GM18867 (cell line): ENCODE results near the gene DNASE1L2.

Source experiments
- ATAC-seq: cut with Tn5 transposase; IDR thresholded peaks from one replicate; pipeline ENCODE4 v1.9.1; 2021; ENCODE audit warnings: mild to moderate bottlenecking, moderate library complexity; ENCODE audit not compliant: unreplicated experiment

DNASE1L2 gene

GRCh38 chr16:2223221-2223941, 12.9 kb upstream of the DNASE1L2 start, which contains the start of gene E4F1:
TSS of gene E4F1 (plus strand) at chr16:2223591. CDS start at chr16:2223614, 23 bp downstream.
- peak; percentile 89 for ATAC-seq

DNA sequence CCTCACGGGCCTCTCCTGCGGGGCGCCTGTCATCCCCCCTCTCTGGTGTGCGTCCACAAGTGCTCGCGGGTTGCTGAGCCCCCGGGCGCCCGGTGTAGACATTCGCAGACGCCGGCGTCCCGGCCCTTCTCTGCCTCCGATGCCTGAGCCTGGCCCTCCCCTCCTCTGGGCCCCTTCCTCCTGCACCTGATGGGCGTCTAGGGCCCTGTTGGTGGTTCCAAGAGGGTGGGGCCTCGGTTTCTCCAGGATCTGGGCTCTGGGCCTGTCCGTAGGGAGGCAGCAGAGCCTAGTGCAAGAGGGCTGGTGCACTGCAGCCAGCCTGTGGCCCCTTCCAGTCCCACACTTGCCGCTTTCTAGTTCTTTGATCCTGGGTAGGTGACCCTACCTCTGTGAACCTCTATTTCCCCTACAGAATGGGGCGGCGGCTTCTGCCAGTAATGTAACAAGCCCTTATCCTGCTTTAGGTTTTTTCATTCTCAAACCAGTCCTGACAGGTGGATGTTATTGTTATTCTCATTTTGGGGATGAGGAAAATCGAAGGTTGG, 12.2 kb upstream of the DNASE1L2 start:
- peak; percentile 19 for ATAC-seq

DNA sequence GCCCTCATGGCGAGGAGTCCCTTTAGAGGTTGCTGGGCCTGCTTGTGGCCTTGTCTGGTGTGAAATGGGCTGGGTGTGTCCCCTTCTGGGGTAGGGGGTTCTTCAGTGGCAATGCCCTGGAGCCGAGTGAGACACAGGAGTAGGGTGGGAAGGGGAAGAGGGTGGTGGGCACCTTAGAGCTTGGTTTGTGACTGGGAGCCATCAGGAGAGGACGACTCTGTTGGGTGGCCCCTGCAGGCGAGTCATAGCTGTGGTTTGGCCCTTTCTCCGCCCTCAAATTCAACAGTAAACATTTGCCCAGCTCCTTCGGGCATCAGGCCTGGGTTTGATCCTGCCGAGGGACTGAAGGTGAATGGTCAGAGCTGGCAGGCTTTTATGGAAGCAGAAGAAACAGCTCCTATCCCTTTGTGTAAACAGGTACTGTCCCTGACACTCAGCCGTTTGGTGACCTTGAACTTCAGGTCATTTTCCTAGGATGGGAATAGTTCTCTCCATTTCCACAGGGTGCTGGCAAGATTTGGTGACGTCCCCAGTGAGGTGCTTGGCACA, 9.9 kb upstream of the DNASE1L2 start:
- ATAC-seq = no peak

GRCh38 chr16:2226918-2227317, 9.3 kb upstream of the DNASE1L2 start:
- ATAC-seq = no peak

- no peak for ATAC-seq
Measured at GRCh38 chr16:2228161-2228824, 8.0 kb upstream of the DNASE1L2 start.

DNA sequence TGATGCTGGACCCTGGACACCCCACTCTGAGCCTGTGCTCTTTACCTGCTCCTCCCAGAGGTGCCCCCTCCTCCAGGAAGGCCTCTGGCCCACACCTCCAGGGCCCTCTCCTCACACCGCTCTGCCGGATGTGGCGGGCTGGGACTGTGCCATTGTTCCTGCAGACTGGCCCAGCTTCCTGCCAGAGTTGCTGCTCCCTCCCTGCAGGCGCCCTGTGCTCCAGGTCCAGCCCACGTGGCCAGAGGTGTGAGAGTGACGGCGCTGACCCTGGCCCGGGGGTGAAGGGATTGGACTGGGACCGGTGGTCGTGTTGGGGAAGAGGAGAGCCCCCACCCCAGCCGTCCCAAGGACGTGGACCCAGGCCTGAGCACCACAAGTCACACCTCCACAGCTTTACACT, 7.2 kb upstream of the DNASE1L2 start:
- ATAC-seq = no peak

DNA sequence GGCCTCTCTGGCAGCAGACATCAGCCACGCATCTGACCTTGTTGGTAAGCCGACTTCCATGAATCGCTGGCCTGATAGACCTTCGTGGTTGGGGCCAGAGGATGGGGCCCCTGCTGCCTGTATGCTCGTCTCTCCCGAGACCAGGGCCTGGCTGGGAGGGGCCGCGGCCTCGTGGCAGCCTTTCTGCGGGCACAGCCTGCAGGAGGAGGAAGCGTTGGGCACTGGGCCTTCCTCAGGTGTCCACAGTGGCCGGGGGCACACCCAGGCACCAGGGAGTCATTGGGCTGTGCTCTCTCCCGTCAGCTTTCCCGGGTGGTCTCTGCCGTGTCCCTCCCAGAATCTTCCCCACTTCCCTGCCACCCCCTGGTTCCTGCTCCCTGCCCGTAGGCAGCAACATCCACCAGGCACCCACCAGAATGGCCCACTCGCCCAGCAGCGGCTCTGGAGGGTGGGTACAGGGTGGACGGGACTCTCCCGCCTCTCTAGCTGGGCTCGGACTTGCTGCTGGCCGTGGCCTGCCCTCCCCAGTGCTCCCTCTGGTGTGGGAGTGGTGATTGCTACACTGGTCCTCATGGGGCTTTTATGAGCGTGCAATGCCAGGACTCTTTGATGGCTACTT, 6.5 kb upstream of the DNASE1L2 start:
- ATAC-seq = no peak

- ATAC-seq = no peak
Measured at GRCh38 chr16:2230376-2230775, 5.9 kb upstream of the DNASE1L2 start.

DNA sequence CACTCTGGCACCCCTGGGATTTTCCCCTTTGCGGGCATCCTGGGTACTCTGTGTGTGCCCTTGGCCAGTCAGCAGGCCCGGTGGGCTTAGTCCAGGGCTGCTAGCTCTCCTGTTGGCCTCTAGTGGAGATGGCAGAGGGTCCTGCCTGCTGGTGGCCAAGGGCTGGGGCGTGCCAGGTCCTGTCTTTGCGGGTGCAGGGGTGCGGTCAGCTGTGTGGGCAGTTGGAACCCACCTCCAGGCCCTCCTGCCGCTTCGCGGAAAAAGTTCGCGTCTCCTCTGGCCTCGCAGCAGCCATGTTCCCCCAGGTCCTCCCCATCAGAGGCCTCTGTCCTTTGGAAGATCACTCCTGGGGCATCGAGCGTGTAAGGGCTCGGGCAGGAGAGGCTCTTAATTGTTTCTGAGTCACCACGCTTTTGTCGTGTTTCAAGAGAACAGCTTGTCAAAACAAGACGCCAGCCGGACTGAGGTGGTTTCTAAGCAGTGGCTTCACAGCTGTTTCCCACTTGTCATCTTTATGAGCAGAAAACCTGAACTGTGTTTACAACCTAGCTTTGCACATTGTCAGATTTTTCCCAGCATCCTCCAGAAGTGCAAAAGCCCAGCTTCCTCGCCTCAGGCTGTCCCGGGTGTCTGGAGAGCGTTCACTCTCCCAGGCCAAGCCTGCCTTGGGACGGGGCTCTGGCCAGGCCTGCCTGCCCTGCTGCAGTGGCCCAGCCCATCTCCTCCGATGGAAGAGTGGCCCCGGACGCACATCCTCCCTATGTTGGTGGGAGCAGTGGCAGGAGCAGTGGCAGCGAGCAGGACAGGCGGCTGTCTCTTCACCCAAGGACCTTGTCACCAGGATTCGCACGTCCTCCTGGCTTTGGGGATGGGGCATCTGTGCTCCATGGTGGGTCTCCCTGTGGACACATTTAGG, 5.0 kb upstream of the DNASE1L2 start:
- ATAC-seq = no peak

GRCh38 chr16:2232094-2232990, 3.9 kb upstream of the DNASE1L2 start:
- no peak for ATAC-seq

DNA sequence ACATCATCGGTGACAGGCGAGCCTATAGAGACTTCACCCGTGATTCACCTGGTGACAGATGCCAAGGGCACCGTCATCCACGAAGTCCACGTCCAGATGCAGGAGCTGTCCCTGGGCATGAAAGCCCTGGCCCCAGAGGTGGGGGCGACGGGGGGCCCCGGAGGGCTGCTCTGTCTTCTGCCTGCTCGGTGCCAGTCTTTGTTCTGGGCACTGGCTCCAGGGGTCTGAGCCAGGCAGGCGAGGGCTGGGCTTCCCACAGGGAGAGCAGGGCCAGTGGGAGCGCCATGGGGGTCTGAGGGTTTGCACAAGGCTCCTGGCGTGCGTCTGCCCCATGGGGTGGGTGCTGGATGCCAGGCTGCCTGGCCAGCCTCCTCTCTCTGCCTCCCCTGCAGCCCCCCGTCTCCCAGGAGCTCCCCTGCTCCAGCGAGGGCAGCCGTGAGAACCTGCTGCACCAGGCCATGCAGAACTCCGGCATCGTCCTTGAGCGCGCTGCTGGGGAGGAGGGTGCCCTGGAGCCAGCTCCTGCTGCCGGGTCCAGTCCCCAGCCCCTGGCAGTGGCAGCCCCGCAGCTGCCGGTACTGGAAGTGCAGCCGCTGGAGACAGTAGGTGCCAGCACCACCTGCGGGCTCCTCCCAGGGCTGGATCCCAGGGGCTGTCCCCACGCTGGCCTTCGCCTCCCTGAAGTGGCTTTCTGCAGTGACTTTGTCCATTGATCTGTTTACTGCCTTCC, 3.0 kb upstream of the DNASE1L2 start:
- no peak for ATAC-seq

GRCh38 chr16:2233872-2234812, 2.1 kb upstream of the DNASE1L2 start:
- ATAC-seq = no peak

DNA sequence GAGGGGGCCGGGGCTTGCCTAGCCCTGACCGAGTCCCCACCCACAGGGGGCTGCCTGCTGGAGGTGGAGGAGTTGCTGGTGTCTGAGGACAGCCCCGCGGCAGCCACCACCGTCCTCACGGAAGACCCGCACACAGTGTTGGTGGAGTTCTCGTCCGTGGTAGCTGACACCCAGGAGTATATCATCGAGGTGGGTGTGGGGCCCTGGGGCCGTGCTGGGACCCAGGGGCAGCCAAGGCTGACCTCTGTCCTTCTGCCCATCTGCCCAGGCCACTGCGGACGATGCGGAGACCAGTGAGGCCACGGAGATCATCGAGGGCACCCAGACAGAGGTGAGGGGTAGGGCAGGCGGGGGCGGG, 1.5 kb upstream of the DNASE1L2 start:
- no peak for ATAC-seq

DNA sequence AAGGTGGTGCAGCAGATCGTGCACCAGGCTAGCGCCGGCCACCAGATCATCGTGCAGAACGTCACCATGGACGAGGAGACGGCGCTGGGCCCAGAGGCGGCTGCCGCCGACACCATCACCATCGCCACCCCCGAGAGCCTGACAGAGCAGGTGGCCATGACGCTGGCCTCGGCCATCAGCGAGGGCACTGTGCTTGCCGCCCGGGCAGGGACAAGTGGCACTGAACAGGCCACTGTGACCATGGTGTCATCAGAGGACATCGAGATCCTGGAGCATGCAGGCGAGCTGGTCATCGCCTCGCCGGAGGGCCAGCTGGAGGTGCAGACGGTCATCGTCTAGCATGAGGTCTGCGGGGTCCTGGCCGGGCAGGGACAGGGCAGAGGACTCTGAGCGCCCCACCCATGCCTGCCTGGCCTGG, 1.0 kb upstream of the DNASE1L2 start:
- ATAC-seq = no peak

DNA sequence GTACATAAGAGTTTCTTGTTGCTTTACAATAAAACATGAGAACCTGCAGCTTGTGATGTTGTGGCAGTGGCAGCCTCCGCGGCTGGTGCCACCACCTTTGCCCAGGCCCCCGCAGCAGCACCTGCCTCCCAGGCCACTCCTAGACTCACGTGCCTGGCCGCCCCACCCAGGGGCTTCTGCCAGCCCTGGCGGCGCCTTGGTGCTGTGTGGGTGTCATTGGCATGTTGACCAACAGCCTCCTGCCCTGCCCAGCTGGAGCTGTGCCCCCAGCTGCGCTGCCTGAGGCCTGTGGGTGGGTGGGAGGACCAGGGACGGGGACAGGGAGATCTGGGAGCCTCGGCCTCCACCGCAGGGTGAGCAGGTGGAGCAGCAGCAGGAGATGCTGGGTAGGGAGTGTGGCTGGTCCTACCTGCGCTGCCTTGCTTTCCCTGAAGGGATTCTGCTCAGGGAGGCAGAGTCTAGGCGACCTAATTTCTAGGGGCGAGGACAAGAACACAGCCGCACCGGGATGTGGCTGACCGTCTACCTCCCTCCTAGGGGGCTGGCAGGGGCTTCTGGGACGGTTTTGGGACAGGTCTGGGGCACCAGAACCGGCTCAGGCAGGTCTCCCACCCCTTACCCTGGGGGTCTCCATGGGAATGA, 428 bp upstream of the DNASE1L2 start:
- no peak for ATAC-seq

- no peak for ATAC-seq
Measured at GRCh38 chr16:2237102-2237482, 848 bp downstream of the DNASE1L2 start.

DNA sequence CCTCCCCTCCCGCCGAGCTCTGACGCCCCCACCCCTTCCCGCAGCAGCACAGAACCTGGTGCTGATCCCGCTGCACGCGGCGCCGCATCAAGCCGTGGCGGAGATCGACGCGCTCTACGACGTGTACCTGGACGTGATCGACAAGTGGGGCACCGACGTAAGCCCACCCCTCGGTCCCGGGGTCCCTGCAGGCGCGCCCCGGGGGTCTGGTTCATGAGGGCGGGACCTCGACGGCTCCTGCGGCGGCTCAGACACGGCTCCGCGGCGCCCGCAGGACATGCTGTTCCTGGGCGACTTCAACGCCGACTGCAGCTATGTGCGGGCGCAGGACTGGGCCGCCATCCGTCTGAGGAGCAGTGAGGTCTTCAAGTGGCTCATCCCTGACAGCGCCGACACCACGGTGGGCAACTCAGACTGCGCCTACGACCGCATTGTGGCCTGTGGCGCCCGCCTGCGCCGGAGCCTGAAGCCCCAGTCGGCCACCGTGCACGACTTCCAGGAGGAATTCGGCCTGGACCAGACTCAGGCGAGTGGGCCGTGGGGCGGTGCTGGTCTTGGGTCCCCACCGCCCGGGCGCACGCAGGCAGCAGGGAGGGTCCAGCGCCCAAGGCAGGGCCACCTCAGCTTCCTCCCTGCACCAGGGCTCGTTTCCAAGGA, 1.4 kb downstream of the DNASE1L2 start:
- no peak for ATAC-seq
